ENCODE data around the gene SUGP2. TPM values are rescaled to one million over a fixed set of nuclear protein-coding genes. Genes with fewer than 3 reads are reported as not detected.

SUGP2 gene
- total and polyA plus RNA-seq, 2 experiments from 2014 or later, result 102 to 109 TPM

DNA sequence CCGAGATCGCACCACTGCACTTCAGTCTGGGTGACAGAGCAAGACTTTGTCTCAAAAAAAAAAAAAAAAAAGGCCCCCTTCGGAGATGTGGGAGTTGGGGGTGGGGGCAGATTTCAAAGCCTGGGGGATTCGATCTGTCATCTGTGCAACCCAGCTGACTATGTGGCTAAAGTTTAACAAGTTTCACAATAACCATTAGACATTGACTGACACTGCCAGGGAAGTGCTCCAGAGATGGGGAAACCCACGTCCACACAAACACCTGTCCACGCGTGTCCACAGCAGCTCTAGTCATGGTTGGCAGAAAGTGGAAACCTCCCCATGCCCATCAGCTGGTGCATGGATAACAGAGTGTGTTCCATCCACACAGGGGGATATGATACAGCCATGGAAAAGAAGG lies 54.7 kb downstream of the SUGP2 start:
- Histone ChIP-seq H3F3A (replicated peaks; ENCODE audit: low read depth) (no peaks in the 10 kb centered on the region), H3K4me1 (ENCODE audit: insufficient read depth) (no peaks in the 10 kb centered on the region), H2AFZ (no peak overlapping the region), H3K36me3 (ENCODE audit: insufficient read depth) (no peaks in the 10 kb centered on the region), H3K79me2 (replicated peaks; ENCODE audit: insufficient read depth) (no peaks in the 10 kb centered on the region), H3K27me3 (ENCODE audit: insufficient read depth) (no peaks in the 10 kb centered on the region), H3K27ac (ENCODE audit: low read depth) (no peak overlapping the region), H4K20me1 (replicated peaks; ENCODE audit: insufficient read depth) (no peaks in the 10 kb centered on the region), H3K4me2 (no peak overlapping the region), H3K4me3 (no peak overlapping the region), H3K9me2 (ENCODE audit: insufficient read depth) (no peaks in the 10 kb centered on the region)
- H3K27ac Mint-ChIP-seq, result no peak overlapping the region
- DNase-seq (ENCODE audit: low spot score), result no peak
- H3K36me3 Mint-ChIP-seq (ENCODE audit: low read depth), result no peaks in the 10 kb centered on the region
- TF ChIP-seq, protein P1, sequence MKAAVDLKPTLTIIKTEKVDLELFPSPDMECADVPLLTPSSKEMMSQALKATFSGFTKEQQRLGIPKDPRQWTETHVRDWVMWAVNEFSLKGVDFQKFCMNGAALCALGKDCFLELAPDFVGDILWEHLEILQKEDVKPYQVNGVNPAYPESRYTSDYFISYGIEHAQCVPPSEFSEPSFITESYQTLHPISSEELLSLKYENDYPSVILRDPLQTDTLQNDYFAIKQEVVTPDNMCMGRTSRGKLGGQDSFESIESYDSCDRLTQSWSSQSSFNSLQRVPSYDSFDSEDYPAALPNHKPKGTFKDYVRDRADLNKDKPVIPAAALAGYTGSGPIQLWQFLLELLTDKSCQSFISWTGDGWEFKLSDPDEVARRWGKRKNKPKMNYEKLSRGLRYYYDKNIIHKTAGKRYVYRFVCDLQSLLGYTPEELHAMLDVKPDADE (IDR thresholded peaks at IDR 0.05), result no peak
- TF ChIP-seq EZH2 (IDR thresholded peaks at IDR 0.05; ENCODE audit: low read depth, unreplicated experiment) (no peak), NANOG (IDR thresholded peaks at IDR 0.05; ENCODE audit: borderline replicate concordance) (no peak), ZNF331 (CRISPR knock-in tag; IDR thresholded peaks at IDR 0.05; ENCODE audit: low read depth) (no peak), EZH2phosphoT487 (IDR thresholded peaks at IDR 0.05; ENCODE audit: unreplicated experiment) (no peak), JUNB (IDR thresholded peaks at IDR 0.05; ENCODE audit: unreplicated experiment) (no peak), STAT1 (IDR thresholded peaks at IDR 0.05; ENCODE audit: unreplicated experiment) (no peak)
- no peaks in the 10 kb centered on the region for H3K4me1 Mint-ChIP-seq
- no peak overlapping the region for H3K4me3 Mint-ChIP-seq
- no peaks in the 10 kb centered on the region for H3K9me3 Mint-ChIP-seq
- H3K27me3 Mint-ChIP-seq (ENCODE audit: insufficient read depth, low read depth, poor library complexity), result peaks cover 8% of the 10 kb centered on the region
- no peak for ATAC-seq

DNA sequence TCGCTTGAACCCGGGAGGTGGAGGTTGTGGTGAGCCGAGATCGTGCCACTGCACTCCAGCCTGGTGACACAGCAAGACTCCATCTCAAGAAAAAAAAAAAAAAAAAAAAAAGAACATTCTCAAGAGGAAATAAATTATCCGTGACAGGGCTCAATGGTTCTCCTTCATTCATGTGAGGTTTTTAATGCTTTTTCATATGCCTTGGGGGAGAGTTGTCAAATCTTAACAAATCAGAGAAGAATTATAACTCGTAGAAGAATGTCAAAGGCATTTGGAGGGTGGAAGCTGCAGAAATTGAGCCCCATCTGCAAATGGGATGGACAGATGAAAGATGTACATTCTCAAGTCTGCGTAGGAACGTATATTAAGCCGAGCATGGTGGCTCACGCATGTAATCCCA lies 57.4 kb downstream of the SUGP2 start:
- H3K27me3 Mint-ChIP-seq (ENCODE audit: insufficient read depth, low read depth, poor library complexity), result peaks cover 6% of the 10 kb centered on the region
- H3K27ac Mint-ChIP-seq, result no peak overlapping the region
- no peaks in the 10 kb centered on the region for H3K79me2 ChIP-seq (replicated peaks; ENCODE audit: insufficient read depth)
- no peaks in the 10 kb centered on the region for H3K27me3 ChIP-seq (ENCODE audit: insufficient read depth)
- ATAC-seq (no peak), DNase-seq (ENCODE audit: low spot score) (no peak)
- H3K4me2 ChIP-seq, result no peak overlapping the region
- no peak overlapping the region for H3K27ac ChIP-seq (ENCODE audit: low read depth)
- no peaks in the 10 kb centered on the region for H3K4me1 ChIP-seq (ENCODE audit: insufficient read depth)
- H3K9me2 ChIP-seq (ENCODE audit: insufficient read depth), result no peaks in the 10 kb centered on the region
- H3K9me3 Mint-ChIP-seq, result no peaks in the 10 kb centered on the region
- H3K4me3 ChIP-seq, result no peak overlapping the region
- H3F3A ChIP-seq (replicated peaks; ENCODE audit: low read depth), result no peaks in the 10 kb centered on the region
- no peaks in the 10 kb centered on the region for H3K4me1 Mint-ChIP-seq
- H3K36me3 ChIP-seq (ENCODE audit: insufficient read depth), result no peaks in the 10 kb centered on the region
- no peaks in the 10 kb centered on the region for H4K20me1 ChIP-seq (replicated peaks; ENCODE audit: insufficient read depth)
- no peaks in the 10 kb centered on the region for H3K36me3 Mint-ChIP-seq (ENCODE audit: low read depth)
- H2AFZ ChIP-seq, result no peak overlapping the region
- no peak overlapping the region for H3K4me3 Mint-ChIP-seq
- TF ChIP-seq, protein P2, sequence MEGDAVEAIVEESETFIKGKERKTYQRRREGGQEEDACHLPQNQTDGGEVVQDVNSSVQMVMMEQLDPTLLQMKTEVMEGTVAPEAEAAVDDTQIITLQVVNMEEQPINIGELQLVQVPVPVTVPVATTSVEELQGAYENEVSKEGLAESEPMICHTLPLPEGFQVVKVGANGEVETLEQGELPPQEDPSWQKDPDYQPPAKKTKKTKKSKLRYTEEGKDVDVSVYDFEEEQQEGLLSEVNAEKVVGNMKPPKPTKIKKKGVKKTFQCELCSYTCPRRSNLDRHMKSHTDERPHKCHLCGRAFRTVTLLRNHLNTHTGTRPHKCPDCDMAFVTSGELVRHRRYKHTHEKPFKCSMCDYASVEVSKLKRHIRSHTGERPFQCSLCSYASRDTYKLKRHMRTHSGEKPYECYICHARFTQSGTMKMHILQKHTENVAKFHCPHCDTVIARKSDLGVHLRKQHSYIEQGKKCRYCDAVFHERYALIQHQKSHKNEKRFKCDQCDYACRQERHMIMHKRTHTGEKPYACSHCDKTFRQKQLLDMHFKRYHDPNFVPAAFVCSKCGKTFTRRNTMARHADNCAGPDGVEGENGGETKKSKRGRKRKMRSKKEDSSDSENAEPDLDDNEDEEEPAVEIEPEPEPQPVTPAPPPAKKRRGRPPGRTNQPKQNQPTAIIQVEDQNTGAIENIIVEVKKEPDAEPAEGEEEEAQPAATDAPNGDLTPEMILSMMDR (conservative IDR thresholded peaks at IDR 0.05; ENCODE audit: low read depth in 2 of 2), result no peak
- no peak for TF ChIP-seq ZNF331 (CRISPR knock-in tag; IDR thresholded peaks at IDR 0.05; ENCODE audit: low read depth)
- TF ChIP-seq, protein P1 (IDR thresholded peaks at IDR 0.05), result no peak
- no peak for TF ChIP-seq POLR2AphosphoS5 (IDR thresholded peaks at IDR 0.05; ENCODE audit: low read depth)
- no peak for TF ChIP-seq EZH2phosphoT487 (IDR thresholded peaks at IDR 0.05; ENCODE audit: unreplicated experiment)
- TF ChIP-seq ZNF114 (CRISPR knock-in tag; IDR thresholded peaks at IDR 0.05), result no peak
- TF ChIP-seq STAT1 (IDR thresholded peaks at IDR 0.05; ENCODE audit: unreplicated experiment), result no peak
- TF ChIP-seq JUNB (IDR thresholded peaks at IDR 0.05; ENCODE audit: unreplicated experiment), result no peak
- TF ChIP-seq CREB1 (CRISPR knock-in tag; IDR thresholded peaks at IDR 0.05; ENCODE audit: low read depth), result no peak
- TF ChIP-seq, protein P3, sequence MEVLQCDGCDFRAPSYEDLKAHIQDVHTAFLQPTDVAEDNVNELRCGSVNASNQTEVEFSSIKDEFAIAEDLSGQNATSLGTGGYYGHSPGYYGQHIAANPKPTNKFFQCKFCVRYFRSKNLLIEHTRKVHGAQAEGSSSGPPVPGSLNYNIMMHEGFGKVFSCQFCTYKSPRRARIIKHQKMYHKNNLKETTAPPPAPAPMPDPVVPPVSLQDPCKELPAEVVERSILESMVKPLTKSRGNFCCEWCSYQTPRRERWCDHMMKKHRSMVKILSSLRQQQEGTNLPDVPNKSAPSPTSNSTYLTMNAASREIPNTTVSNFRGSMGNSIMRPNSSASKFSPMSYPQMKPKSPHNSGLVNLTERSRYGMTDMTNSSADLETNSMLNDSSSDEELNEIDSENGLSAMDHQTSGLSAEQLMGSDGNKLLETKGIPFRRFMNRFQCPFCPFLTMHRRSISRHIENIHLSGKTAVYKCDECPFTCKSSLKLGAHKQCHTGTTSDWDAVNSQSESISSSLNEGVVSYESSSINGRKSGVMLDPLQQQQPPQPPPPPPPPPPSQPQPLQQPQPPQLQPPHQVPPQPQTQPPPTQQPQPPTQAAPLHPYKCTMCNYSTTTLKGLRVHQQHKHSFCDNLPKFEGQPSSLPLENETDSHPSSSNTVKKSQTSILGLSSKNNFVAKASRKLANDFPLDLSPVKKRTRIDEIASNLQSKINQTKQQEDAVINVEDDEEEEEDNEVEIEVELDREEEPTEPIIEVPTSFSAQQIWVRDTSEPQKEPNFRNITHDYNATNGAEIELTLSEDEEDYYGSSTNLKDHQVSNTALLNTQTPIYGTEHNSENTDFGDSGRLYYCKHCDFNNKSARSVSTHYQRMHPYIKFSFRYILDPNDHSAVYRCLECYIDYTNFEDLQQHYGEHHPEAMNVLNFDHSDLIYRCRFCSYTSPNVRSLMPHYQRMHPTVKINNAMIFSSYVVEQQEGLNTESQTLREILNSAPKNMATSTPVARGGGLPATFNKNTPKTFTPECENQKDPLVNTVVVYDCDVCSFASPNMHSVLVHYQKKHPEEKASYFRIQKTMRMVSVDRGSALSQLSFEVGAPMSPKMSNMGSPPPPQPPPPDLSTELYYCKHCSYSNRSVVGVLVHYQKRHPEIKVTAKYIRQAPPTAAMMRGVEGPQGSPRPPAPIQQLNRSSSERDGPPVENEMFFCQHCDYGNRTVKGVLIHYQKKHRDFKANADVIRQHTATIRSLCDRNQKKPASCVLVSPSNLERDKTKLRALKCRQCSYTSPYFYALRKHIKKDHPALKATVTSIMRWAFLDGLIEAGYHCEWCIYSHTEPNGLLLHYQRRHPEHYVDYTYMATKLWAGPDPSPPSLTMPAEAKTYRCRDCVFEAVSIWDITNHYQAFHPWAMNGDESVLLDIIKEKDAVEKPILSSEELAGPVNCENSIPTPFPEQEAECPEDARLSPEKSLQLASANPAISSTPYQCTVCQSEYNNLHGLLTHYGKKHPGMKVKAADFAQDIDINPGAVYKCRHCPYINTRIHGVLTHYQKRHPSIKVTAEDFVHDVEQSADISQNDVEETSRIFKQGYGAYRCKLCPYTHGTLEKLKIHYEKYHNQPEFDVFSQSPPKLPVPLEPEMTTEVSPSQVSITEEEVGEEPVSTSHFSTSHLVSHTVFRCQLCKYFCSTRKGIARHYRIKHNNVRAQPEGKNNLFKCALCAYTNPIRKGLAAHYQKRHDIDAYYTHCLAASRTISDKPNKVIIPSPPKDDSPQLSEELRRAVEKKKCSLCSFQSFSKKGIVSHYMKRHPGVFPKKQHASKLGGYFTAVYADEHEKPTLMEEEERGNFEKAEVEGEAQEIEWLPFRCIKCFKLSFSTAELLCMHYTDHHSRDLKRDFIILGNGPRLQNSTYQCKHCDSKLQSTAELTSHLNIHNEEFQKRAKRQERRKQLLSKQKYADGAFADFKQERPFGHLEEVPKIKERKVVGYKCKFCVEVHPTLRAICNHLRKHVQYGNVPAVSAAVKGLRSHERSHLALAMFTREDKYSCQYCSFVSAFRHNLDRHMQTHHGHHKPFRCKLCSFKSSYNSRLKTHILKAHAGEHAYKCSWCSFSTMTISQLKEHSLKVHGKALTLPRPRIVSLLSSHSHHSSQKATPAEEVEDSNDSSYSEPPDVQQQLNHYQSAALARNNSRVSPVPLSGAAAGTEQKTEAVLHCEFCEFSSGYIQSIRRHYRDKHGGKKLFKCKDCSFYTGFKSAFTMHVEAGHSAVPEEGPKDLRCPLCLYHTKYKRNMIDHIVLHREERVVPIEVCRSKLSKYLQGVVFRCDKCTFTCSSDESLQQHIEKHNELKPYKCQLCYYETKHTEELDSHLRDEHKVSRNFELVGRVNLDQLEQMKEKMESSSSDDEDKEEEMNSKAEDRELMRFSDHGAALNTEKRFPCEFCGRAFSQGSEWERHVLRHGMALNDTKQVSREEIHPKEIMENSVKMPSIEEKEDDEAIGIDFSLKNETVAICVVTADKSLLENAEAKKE (CRISPR knock-in tag; IDR thresholded peaks at IDR 0.05), result no peak

All from GM23338 (cell line).